GM23338 (cell line): ENCODE data around the gene DNAI7. TPM values are rescaled to one million over a fixed set of nuclear protein-coding genes. Genes with fewer than 3 reads are reported as not detected.

Experiments
- ATAC-seq: fragments of 200-7000 bp; cut with Tn5 transposase; 3 replicates; pipeline ENCODE4 v1.9.1; 2020
- DNase-seq: peaks from one replicate; pipeline ENCODE4 v3.0.0-alpha.2; 2015; ENCODE audit warnings: low spot score
- H2AFZ ChIP-seq: fragments of 200-600 bp; sonication (generic); 2 replicates; pipeline ENCODE4 v1.8.0; 2016; ENCODE audit warnings: antibody characterized with exemption, mild to moderate bottlenecking, moderate library complexity
- H3F3A ChIP-seq: fragments of 200-600 bp; sonication (generic); replicated peaks from 2 replicates; pipeline ENCODE4 v1.8.0; 2017; ENCODE audit warnings: antibody characterized with exemption, mixed run types, low read depth
- H3K27ac ChIP-seq: fragments of 200-600 bp; sonication (generic); 2 replicates; pipeline ENCODE4 v1.6.1; 2016; ENCODE audit warnings: low read depth
- H3K27me3 ChIP-seq: fragments of 200-600 bp; sonication (generic); 2 replicates; pipeline ENCODE4 v1.8.0; 2016; ENCODE audit warnings: mild to moderate bottlenecking, mixed run types, moderate library complexity; ENCODE audit not compliant: insufficient read depth
- H3K36me3 ChIP-seq: fragments of 200-600 bp; sonication (generic); 2 replicates; pipeline ENCODE4 v1.8.0; 2016; ENCODE audit warnings: mild to moderate bottlenecking; ENCODE audit not compliant: insufficient read depth
- H3K4me1 ChIP-seq: fragments of 200-600 bp; sonication (generic); 2 replicates; pipeline ENCODE4 v1.8.0; 2016; ENCODE audit warnings: mild to moderate bottlenecking, moderate library complexity; ENCODE audit not compliant: insufficient read depth
- H3K4me2 ChIP-seq: fragments of 200-600 bp; sonication (generic); 2 replicates; pipeline ENCODE4 v1.7.1; 2017; ENCODE audit warnings: mixed run types
- H3K4me3 ChIP-seq: fragments of 200-600 bp; sonication (generic); 2 replicates; pipeline ENCODE4 v1.6.1; 2016; ENCODE audit warnings: mixed run types
- H3K79me2 ChIP-seq: fragments of 200-600 bp; sonication (generic); replicated peaks from 2 replicates; pipeline ENCODE4 v1.8.0; 2017; ENCODE audit warnings: mild to moderate bottlenecking; ENCODE audit not compliant: insufficient read depth
- H3K9me2 ChIP-seq: fragments of 200-600 bp; sonication (generic); 2 replicates; pipeline ENCODE4 v1.8.0; 2017; ENCODE audit not compliant: insufficient read depth
- H4K20me1 ChIP-seq: fragments of 200-600 bp; sonication (generic); replicated peaks from 2 replicates; pipeline ENCODE4 v1.8.0; 2017; ENCODE audit warnings: mild to moderate bottlenecking; ENCODE audit not compliant: insufficient read depth
- H3K27ac Mint-ChIP-seq: 2 replicates; pipeline ENCODE4 v1.8.0; 2020; ENCODE audit warnings: inconsistent platforms, mild to moderate bottlenecking, moderate library complexity, mixed read lengths
- H3K27me3 Mint-ChIP-seq: 3 replicates; pipeline ENCODE4 v1.8.0; 2022; ENCODE audit warnings: low read depth, mild to moderate bottlenecking, moderate library complexity, mixed read lengths, inconsistent platforms; ENCODE audit not compliant: insufficient read depth, poor library complexity
- H3K36me3 Mint-ChIP-seq: 3 replicates; pipeline ENCODE4 v1.8.0; 2021; ENCODE audit warnings: low read depth, mild to moderate bottlenecking, inconsistent platforms, moderate library complexity, mixed read lengths
- H3K4me1 Mint-ChIP-seq: 3 replicates; pipeline ENCODE4 v1.8.0; 2020; ENCODE audit warnings: mild to moderate bottlenecking, inconsistent platforms, mixed read lengths
- H3K4me3 Mint-ChIP-seq: 3 replicates; pipeline ENCODE4 v1.8.0; 2021; ENCODE audit warnings: moderate library complexity, mild to moderate bottlenecking, inconsistent platforms, mixed read lengths
- H3K9me3 Mint-ChIP-seq: 3 replicates; pipeline ENCODE4 v1.8.0; 2020; ENCODE audit warnings: moderate library complexity, mild to moderate bottlenecking, inconsistent platforms, mixed read lengths
- EZH2phosphoT487 ChIP-seq: fragments of 200-600 bp; sonication (generic); IDR thresholded peaks from one replicate; pipeline ENCODE4 v1.8.1; 2018; ENCODE audit warnings: antibody characterized with exemption; ENCODE audit not compliant: unreplicated experiment
- POLR2AphosphoS5 ChIP-seq: IDR thresholded peaks from 2 replicates; pipeline ENCODE4 v1.6.1; 2016; ENCODE audit warnings: antibody characterized with exemption, low read depth
- ZNF331 ChIP-seq: fragments of 250-450 bp; sonication (Bioruptor Pico); IDR thresholded peaks from 2 replicates; pipeline ENCODE4 v1.5.0; 2020; ENCODE audit warnings: low read depth, mild to moderate bottlenecking, moderate library complexity
- polyA plus RNA-seq: library from polyadenylated mRNA; unstranded; fragments of >200 nt; fragmentation: Nextera tagmentation; extraction: Ambion mirVana; gene quantifications from 2 replicates; pipeline ENCODE4 v1.2.1, GENCODE V29; 2016
- total RNA-seq: library from RNA; depleted of rRNA; stranded (reverse); fragments of >200 nt; shearing (Covaris generic); gene quantifications from 2 replicates; pipeline ENCODE4 v1.2.3, GENCODE V29; 2014
- TF ChIP-seq, protein P1 (sequence below): fragments of 250-450 bp; sonication (Bioruptor Pico); IDR thresholded peaks from 2 replicates; pipeline ENCODE4 v1.5.0; 2020; ENCODE audit warnings: mild to moderate bottlenecking, moderate library complexity
- TF ChIP-seq, protein P2 (sequence below): IDR thresholded peaks from one replicate; pipeline ENCODE4 v1.6.1; 2018; ENCODE audit warnings: antibody characterized with exemption; ENCODE audit not compliant: unreplicated experiment

Gene DNAI7
- total and polyA plus RNA-seq, 2 experiments from 2014 or later: 0.08 TPM; not detected in 1

DNA sequence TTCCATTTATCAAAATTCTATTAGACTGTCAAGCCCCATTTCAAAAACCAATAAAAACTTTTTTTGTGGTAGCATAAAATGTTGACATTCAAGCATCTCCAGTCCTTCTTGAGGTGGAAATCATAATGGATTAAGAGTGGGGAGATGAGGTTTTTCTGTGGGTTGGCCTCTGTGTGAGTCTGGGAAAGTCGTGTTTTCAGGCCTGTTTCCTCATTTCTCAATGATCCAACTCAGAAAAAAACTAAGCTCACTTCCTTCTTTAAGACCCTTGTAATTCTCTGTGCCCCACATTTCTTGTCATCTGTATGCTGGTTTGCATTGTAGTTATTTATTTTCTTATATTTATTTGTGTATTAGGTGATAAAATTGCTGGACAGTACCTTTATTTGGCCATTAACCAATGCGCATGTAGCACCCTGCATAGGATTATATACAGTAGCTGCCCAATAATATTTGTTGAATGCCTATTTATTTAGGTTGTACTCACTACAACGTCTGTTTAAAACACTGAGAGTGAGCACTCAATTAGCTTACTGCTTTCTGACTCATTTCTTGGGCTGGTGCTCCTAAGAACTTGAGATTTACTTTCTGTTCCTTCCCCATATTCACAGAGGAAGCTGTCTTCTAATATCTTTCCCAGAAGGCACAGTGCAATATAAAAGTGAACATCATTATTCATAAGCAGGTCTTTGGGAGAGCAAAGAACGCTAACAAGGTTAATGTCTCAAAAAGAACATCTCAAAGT is 121.9 kb downstream of the DNAI7 start (continued):
- TF ChIP-seq, protein P1, sequence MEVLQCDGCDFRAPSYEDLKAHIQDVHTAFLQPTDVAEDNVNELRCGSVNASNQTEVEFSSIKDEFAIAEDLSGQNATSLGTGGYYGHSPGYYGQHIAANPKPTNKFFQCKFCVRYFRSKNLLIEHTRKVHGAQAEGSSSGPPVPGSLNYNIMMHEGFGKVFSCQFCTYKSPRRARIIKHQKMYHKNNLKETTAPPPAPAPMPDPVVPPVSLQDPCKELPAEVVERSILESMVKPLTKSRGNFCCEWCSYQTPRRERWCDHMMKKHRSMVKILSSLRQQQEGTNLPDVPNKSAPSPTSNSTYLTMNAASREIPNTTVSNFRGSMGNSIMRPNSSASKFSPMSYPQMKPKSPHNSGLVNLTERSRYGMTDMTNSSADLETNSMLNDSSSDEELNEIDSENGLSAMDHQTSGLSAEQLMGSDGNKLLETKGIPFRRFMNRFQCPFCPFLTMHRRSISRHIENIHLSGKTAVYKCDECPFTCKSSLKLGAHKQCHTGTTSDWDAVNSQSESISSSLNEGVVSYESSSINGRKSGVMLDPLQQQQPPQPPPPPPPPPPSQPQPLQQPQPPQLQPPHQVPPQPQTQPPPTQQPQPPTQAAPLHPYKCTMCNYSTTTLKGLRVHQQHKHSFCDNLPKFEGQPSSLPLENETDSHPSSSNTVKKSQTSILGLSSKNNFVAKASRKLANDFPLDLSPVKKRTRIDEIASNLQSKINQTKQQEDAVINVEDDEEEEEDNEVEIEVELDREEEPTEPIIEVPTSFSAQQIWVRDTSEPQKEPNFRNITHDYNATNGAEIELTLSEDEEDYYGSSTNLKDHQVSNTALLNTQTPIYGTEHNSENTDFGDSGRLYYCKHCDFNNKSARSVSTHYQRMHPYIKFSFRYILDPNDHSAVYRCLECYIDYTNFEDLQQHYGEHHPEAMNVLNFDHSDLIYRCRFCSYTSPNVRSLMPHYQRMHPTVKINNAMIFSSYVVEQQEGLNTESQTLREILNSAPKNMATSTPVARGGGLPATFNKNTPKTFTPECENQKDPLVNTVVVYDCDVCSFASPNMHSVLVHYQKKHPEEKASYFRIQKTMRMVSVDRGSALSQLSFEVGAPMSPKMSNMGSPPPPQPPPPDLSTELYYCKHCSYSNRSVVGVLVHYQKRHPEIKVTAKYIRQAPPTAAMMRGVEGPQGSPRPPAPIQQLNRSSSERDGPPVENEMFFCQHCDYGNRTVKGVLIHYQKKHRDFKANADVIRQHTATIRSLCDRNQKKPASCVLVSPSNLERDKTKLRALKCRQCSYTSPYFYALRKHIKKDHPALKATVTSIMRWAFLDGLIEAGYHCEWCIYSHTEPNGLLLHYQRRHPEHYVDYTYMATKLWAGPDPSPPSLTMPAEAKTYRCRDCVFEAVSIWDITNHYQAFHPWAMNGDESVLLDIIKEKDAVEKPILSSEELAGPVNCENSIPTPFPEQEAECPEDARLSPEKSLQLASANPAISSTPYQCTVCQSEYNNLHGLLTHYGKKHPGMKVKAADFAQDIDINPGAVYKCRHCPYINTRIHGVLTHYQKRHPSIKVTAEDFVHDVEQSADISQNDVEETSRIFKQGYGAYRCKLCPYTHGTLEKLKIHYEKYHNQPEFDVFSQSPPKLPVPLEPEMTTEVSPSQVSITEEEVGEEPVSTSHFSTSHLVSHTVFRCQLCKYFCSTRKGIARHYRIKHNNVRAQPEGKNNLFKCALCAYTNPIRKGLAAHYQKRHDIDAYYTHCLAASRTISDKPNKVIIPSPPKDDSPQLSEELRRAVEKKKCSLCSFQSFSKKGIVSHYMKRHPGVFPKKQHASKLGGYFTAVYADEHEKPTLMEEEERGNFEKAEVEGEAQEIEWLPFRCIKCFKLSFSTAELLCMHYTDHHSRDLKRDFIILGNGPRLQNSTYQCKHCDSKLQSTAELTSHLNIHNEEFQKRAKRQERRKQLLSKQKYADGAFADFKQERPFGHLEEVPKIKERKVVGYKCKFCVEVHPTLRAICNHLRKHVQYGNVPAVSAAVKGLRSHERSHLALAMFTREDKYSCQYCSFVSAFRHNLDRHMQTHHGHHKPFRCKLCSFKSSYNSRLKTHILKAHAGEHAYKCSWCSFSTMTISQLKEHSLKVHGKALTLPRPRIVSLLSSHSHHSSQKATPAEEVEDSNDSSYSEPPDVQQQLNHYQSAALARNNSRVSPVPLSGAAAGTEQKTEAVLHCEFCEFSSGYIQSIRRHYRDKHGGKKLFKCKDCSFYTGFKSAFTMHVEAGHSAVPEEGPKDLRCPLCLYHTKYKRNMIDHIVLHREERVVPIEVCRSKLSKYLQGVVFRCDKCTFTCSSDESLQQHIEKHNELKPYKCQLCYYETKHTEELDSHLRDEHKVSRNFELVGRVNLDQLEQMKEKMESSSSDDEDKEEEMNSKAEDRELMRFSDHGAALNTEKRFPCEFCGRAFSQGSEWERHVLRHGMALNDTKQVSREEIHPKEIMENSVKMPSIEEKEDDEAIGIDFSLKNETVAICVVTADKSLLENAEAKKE (CRISPR knock-in tag): no peak

DNA sequence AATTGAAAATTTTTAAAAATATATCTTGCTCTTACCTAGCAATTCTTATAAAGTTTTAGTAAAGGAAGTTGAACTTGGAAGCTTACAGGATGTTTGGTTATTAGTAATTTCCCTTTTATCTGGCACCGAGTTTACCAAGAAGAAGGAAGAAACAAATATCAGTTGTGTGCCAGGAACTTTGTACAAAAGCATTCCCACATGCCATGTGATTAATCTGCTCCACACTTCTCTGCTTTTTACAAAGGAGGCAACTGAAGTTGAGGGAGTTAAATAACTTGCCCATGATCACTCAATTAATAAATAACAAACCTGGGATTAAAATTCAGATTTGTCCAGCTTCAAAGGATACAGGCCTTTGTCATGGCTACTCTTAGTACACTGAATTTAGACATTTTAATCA is 123.6 kb downstream of the DNAI7 start:
- H3K36me3 Mint-ChIP-seq: no peaks in the 10 kb centered on the region
- ATAC-seq (no peak), DNase-seq (no peak)
- Histone ChIP-seq H3K79me2 (no peaks in the 10 kb centered on the region), H2AFZ (no peak overlapping the region), H3K4me1 (no peaks in the 10 kb centered on the region), H3K36me3 (no peaks in the 10 kb centered on the region), H3K27me3 (no peaks in the 10 kb centered on the region), H3K4me2 (no peak overlapping the region), H3F3A (no peaks in the 10 kb centered on the region), H3K4me3 (no peak overlapping the region), H3K27ac (no peak overlapping the region), H3K9me2 (no peaks in the 10 kb centered on the region), H4K20me1 (no peaks in the 10 kb centered on the region)
- no peaks in the 10 kb centered on the region for H3K4me1 Mint-ChIP-seq
- no peaks in the 10 kb centered on the region for H3K9me3 Mint-ChIP-seq
- H3K27me3 Mint-ChIP-seq: peaks cover 7% of the 10 kb centered on the region
- no peak overlapping the region for H3K4me3 Mint-ChIP-seq
- H3K27ac Mint-ChIP-seq: no peak overlapping the region
- TF ChIP-seq, protein P2, sequence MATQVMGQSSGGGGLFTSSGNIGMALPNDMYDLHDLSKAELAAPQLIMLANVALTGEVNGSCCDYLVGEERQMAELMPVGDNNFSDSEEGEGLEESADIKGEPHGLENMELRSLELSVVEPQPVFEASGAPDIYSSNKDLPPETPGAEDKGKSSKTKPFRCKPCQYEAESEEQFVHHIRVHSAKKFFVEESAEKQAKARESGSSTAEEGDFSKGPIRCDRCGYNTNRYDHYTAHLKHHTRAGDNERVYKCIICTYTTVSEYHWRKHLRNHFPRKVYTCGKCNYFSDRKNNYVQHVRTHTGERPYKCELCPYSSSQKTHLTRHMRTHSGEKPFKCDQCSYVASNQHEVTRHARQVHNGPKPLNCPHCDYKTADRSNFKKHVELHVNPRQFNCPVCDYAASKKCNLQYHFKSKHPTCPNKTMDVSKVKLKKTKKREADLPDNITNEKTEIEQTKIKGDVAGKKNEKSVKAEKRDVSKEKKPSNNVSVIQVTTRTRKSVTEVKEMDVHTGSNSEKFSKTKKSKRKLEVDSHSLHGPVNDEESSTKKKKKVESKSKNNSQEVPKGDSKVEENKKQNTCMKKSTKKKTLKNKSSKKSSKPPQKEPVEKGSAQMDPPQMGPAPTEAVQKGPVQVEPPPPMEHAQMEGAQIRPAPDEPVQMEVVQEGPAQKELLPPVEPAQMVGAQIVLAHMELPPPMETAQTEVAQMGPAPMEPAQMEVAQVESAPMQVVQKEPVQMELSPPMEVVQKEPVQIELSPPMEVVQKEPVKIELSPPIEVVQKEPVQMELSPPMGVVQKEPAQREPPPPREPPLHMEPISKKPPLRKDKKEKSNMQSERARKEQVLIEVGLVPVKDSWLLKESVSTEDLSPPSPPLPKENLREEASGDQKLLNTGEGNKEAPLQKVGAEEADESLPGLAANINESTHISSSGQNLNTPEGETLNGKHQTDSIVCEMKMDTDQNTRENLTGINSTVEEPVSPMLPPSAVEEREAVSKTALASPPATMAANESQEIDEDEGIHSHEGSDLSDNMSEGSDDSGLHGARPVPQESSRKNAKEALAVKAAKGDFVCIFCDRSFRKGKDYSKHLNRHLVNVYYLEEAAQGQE: no peak
- TF ChIP-seq, protein P1 (CRISPR knock-in tag): no peak
- TF ChIP-seq EZH2phosphoT487 (no peak), POLR2AphosphoS5 (no peak), ZNF331 (CRISPR knock-in tag) (no peak)
